HG03060 (cell line): Measurements from ENCODE around the gene CHKA.

Source experiments
- ATAC-seq: cut with Tn5 transposase; IDR thresholded peaks from one replicate; pipeline ENCODE4 v1.9.1; 2021; ENCODE audit warnings: low read depth, moderate number of reproducible peaks; ENCODE audit not compliant: unreplicated experiment

The CHKA gene

DNA sequence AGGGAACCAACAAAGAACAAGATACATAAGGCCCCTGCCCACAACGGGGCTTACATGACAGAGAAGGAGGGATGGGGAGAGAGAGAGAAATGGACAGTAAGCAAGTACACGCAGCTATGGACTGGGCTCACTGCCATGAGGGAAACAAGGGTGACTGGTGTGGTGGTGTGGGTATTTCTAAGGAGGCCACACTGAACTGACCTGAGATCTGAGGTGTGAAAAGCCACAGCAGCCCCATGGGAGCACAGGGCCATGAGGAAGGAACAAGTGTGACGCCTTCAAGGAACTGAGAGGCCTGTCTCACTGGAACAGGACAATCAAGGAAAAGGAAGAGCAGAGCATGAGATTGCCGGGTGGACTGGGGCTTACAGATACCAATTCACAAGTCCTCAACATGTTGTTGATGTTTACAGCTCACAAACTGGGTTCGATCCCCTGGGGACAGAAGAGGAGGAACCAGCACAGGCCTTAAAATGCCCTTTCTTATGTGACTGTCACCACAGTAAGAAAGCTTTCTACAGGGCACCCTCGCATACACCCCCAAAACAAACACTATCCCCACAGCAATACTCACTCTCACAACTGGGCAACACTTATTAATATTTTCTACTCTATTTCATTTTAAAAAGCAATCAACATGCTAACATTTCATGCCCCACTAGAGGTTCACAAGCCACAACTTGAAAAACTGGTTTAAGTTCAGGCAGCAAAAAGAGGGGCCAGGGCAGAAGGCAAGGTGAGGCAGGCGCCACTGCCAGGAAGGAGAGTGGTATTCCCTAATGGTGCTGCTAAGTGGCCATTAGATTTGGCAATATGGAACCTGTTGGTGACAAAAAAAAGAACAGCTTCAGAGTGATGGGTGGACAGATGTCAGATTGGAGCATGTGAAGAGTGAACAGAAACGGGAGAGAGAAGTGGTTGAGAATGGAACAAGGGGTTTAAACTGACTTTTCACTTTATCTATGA is 43.3 kb downstream of the CHKA start:
- ATAC-seq, result no peak

DNA sequence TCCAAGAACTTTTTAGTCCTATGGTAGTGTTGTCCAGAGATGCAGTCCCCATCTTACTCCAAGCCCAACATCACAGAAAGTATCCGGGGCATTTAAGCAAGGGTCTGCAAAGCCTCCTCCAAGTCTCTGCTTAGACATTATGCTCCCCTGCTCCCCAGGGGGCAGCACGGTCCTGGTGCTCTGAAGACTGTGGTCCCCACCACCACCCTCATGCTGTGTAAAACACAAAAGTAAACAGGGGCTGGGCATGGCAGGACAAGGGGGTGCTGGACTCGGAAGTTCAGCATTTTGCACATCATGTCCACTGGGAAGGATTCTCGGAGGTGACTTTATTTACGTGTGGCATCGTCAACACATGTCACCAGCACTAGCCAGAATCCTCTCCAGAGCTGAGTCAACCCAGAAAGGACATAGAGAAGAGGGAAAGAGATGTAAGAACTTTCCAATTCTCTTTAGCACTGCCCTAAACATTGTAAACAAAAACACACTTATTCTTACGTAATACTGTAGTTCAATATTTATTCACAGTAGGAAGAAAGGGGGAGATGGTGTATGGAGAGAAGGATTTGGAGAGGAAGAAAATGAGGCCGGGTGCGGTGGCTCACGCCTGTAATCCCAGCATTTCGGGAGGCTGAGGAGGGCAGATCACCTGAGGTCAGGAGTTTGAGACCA is 44.7 kb downstream of the CHKA start:
- ATAC-seq, result no peak

DNA sequence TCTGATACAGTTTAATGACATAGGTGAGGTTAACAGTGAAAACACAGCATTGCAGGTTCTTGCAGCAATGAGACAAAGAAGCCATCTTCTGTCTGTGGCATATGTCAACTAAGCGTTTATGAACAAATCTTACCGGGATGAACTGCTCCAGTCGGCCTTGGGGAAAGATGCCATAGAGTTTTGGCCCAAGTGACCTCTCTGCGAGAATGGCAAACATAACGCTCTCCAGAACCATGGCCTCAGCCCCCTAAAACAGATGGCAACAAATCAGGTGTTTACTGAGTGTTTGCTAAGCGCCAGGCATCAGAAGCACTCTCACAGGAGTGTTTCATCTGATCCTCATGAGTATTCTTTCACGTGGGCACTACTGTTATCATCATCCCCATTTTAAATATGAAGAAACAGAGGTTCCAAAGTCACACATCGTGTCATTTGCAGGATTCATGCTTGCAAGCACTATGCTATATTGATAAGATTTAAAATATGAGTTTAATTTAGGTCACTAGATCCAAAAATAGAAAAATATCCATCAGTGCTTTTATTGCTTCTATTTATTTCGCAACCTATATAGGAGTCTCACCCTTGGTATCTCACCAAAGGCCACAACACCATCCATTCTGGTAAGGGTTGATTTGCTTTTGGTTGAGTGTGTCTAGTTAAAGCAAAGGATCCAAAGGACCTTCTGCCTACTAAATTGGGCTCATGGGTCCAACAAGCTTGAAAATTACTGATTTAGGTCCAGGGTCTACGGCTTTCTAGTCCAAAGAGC is 46.4 kb downstream of the CHKA start:
- ATAC-seq, result no peak

DNA sequence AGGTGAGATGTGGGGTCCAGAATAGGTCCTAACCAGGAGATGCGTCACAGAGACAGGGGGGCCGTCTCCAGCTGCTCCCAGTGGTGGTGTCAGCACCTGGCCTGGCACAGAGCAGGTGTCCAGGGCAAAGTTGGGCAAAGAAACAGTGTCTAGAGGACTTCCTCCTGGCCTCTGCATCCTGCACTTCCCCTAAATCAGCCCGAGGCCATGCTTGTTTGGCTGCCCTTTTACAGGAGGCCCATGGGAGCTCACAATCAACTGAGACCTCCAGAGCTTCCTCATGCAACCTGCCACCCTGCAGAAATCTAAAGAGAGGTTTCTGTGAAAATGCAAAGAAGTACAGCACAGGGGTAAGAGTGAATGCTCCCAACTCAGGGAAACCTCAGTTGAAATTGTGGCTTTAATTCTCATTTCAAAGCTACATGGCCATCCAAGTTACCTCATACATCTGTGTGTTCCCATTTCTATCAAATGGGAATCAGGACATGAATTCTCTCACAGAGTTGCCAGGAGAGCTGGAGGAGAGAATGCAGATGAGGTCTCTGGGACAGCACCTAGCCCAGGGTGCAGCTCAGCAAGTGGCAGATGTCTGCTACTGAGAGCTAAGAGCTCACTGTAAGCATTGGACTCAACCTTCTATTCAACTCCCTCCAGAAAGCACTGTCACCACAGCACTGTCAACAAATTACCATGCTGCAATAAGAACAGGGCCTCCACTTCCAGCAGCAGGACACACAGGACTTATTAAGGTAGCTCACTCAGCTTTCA is 49.7 kb downstream of the CHKA start:
- no peak for ATAC-seq

DNA sequence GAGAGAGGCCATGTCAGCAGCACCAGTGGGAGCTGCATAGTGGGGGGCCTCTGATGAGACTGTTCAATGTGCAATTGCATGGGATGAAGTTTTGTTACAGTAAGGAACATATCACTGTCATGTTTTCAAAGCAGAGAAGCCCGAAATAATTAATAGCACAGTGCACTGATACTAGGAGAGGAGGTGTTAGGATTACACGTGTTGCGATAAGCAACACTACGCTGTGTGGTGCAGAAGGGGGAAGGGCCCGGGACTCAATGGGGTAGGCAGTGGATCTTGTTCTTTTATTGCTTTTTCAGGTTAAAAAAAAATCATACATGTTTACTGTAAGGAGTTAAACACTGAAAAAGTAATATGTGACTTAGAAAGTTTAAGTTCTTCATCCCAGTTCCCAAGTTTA is 53.2 kb downstream of the CHKA start:
- ATAC-seq, result no peak

DNA sequence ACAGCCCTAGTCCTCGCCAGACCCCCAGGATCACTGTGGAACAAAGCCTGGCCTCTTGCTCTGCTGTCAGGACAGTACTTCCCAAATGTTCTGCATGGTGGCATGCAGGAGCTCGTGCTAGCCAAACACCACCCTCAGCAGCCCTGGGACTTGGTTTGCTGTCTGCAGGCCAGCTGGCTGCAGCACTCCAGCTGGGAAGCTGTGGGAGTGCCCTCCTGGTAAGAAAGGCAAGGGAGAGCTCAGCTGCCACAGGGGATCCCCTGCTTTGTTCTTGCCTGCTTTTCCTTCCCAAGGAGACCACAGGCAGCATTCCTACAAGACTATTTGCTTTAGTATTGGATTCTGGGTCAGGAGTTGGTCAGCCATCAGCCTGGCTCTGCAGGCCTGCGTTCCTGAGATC is 54.4 kb downstream of the CHKA start:
- no peak for ATAC-seq

DNA sequence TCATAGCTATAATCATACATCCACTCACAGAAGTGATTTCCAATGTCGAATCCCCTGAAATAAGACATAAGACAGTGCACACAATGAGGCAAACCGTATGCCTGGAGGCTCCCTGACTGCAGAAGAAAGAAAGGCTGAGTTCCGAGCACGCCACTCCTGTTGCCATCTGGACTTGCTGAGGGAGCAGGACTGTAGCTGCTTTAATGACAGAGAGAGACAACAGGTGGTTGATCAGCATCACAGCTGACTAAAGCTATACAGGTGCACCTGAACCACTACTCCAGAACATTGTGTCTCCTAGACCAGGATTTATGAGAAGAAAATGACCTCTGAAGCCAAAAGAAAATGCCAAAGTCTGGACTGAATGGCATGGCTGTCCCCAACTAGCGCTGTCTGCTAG is 55.3 kb downstream of the CHKA start:
- ATAC-seq, result no peak

DNA sequence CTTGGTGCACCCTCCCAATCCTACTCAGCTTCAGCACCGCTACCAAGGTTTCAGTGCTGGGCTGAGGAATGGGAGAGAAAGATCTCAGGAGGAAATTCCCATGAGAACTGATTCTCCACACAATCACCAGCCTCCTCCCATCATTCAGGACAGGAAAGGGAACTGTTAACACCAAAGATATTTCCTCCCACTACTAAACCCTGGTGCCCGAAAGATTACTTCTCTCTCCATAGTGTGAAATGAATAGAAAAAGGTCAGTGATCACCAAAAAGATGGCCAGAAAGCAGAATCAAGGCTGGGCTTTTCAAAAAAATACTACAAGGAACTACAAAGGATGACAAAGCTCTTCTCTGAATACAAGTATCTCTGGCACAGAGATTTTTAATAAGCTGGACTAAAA is 56.3 kb downstream of the CHKA start:
- ATAC-seq, result no peak

DNA sequence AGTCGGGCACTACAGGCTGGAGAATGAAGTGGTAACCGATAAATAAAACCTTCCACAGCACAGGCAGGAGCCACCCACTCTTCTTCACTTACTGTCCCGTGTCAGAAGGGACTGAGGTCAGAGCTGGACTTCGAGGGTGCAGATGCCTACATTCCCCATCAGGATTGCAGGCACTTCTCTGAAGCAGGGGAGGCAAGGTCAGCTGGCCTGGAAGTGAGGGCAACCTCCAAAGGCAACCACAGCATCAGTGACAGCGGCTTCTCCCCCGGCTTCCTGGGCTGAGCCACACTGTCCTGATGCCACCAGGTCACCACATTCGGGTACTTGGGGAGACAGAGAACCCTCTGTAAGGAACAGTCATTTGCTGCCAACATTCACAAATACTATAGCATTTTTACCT is 59.7 kb downstream of the CHKA start:
- no peak for ATAC-seq

DNA sequence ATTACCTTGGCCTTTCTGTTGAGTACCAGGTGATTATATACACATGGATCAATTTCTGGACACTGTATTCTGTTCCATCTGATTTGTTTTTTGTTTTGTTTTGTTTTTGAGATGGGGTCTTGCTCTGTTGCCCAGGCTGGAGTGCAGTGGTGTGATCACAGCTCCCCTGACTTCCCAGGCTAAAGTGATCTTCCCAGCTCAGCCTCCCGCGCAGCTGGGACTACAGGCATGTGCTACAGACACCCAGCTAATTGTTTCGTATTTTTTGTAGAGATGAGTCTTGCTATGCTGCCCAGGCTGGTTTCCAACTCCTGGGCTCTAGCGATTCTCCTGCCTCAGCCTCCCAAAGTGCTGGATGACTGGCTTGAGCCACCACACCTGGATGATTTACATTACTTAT is 63.4 kb downstream of the CHKA start:
- no peak for ATAC-seq

DNA sequence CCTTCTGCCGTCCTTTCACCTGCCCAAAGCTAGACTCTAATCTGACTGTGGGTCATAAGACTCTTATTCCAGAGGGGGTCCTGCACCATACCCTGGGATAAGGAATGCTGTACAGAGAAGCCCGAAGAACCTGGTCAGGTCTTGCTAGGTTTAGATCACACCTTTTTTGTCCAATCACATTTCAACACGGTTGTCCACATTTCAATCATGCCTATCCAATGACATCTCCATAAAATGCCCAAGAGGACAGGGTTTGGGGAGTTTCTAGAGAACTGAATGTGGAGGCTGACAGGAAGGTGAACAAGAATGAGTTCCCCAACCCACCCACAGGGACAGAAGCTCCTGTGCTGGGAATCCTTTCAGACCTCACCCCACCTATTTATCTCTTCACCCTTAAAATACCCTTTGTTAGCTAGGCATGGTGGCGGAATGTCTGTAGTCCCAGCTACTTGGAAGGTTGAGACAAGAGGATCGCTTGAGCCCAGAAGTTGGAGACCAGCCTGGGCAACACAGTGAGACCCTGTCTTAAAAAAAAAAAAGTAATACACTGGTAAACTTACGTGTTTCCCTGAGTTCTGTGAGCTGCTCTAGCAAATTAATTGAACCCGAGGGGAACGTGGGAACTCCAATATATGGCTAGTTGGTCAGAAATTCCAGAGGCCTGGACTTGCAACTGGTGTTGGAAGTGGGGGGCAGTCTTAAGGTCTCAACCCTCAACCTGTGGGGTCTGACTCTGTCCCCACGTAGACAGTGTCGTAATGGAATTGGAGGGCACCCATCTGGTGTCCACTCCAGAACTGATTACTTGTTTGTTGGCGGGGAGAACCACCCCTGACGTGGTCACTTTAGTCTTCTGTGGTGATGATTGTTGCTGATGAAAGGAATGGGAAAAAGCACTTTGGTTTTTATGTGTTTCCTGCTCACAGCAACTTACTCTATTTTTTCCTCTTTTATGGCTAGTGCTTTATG is 64.6 kb downstream of the CHKA start:
- ATAC-seq, result no peak

DNA sequence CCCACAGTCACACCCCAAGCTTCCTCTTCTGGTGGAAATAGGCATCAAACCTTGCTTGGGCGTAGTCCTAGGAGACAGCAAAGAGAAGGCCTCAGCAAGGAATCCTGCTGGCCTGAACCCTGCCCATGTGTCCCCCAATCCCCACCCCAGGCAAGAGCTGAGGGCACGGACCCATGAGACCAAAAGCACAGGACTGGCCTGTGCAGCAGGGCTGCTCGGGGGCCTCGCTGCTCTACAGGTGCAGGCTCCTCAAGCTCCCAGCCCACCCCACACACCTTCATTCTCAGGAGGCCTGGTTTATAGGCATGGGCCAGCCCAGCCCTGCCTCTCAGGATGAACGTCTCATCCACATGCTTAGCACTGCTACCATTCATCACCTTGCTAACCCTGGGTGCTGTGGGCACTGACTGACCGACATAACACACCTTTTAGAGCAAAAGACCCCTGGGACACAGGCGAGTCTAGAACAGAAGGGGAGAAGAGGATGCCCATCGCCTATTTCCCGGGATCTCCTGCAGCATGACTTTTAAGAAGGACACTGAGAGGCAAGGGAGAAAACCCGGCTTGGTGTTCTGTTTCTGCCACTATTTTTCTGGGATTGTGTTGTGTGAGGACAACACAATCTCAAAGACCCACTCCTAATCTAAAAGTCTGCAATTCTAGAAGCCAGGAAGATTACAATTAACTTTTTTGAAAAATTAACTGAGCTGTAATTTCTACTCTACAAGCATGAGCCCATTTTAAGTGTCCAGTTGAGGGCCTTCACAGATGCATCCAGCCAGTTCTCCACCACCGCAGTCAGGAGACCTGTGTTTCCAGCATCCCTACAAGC is 67.0 kb downstream of the CHKA start:
- ATAC-seq, result no peak

DNA sequence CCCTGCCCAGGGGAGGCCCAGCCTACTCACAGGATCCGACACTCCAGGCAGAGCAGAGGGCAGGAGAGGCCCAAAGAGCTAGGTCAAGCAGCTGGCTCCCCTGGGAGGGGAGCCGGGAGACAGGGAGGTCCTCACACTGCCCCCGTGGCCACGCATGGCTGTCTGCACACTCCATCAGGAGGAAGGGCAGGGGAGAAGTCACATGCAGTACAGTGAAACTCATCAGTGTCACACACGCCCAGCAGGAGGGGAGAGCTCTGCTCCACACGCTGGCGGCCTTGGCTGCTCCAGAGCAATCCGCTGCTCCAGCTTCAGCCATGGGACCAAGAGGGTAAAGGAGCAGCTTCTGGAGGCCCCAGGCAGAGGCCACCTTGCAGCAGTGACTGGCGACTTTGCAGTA is 68.1 kb downstream of the CHKA start:
- ATAC-seq, result no peak

DNA sequence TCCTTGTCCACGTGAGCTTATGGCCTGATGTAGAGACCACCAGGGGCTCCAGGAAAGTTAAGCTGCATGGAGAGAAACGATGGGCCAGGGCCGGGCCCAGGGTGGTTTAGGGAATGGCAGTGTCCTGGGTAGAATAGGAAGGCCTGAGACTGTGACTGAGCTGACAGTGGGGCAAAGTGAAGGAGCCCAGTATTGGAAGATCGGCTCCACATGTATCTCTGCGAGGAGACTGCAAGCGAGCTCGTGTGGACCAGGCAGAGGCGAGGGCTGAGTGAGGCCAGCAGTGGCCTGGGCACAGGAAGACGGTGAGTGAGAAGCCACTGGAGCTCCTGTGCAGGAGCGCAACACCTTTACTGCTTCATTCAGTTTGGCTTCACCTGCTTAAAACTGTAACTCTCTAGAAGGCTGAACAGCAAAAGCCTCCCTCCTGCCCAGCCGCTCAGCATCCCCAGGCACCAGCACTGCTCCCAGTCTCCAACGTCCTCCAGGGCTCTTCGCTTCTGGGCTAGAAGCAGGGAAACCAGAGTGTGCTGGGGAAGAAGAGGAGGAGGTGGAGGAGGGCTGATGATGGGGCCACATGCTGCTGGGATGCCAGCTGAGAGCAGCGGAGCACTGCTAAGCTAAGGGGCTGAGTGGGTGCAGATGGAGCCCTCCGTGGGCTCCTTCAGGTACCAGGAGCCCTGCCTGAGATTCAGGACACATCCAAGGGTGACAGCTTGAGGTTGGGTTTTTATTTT is 68.9 kb downstream of the CHKA start:
- ATAC-seq, result no peak

DNA sequence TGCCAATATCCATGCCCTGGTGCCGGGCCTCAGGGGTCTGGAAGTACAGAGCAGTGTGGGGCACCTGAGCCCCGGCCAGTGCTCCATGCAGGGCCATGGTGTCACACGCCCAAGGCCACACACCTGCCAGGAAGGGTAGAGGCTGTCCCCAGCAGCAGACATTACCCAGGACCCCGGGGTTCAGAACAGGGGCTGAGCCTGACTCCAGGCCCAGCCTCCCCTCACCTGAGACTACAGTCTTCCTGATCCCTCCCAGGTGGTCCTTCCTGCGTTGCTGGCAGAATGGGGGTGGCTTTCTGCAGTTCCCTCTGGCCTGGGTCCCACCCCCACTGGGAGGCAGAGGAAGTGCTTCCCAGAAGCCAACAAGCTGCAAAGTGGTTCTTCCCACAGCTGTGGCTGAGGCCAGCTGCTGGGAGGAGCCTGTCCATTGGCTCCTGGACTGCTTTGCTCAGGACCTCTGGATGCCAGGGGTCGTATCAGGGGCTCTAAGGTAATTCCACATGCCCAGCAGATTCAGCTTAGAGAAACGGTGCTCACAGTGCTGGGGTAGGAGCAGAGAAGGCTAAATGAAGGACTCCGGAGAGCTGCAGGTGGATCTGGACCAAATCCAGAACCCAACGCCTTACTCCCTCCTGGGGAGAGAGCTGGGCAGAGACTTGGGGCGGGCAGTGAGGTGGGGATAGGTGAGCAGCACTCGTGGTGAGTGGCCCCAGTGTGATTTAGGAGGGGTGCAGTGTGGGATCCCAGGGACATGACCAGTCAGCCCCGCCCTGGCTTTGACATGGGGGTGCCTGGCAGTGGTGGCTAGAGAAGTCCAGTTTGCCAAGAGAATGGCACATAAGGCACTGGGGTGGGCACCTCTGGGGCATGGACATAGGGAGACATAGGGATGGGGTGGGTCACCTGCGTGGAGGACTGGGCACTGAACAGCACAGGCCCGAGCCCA is 69.7 kb downstream of the CHKA start:
- ATAC-seq, result no peak

DNA sequence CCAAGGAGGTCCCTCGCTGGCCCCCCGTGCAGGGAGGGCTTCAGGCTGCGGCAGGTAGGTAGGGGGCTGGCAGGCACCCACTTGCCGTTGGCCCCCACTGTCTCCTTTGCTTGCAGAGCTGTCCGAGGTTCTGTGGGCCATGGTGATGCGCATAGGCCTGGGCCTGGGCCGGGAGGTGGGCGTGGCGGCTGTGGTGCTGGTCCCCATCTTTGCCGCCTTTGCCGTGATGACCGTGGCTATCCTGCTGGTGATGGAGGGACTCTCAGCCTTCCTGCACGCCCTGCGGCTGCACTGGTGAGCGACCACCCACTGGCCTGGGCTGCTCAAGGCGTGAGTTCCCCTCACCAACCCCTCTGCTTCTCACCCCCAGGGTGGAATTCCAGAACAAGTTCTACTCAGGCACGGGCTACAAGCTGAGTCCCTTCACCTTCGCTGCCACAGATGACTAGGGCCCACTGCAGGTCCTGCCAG is 70.8 kb downstream of the CHKA start:
- ATAC-seq, result no peak
